ENCODE results near the gene GRIN2D.
A peak's percentile ranks its signal among the peaks of the same experiment; 100 is the strongest.

GRCh38 chr19:48391100-48392005 lies 2.1 kb upstream of the GRIN2D start, which contains the start of gene KDELR1:
- TF ChIP-seq POLR2A (IDR thresholded peaks at IDR 0.05; ENCODE audit: low read length) (peak; percentile 40), GATA1 (IDR thresholded peaks at IDR 0.05; ENCODE audit: low read depth, low read length) (no peak)

Measured in erythroblast (primary cell).